Kidney tubule cell (primary cell): Measurements from ENCODE around the gene PDLIM1.
A peak's percentile ranks its signal among the peaks of the same experiment; 100 is the strongest.

Experiments
- DNase-seq: peaks from one replicate; pipeline ENCODE4 v3.0.0-alpha.2; 2018; ENCODE audit warnings: low spot score

PDLIM1 gene

DNA sequence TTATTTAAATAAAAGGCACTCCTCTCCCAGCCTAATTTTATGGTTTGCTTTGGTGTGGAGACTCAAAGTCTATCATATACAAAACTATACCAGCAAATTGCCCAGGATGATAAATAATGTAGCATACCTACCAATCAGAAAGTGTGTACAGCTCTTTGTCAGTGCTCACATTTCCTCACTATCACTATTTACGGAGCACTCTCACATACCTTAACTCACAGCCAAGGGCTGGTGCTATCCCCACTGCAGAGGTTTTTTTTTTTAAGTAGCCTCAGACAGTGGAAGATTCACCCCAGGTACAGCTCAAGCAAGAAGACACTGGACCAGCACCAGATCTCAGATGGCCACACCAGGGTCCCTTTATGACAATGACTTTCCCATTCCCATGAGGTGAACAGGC is 2.5 kb downstream of the PDLIM1 start:
- no peak for DNase-seq

DNA sequence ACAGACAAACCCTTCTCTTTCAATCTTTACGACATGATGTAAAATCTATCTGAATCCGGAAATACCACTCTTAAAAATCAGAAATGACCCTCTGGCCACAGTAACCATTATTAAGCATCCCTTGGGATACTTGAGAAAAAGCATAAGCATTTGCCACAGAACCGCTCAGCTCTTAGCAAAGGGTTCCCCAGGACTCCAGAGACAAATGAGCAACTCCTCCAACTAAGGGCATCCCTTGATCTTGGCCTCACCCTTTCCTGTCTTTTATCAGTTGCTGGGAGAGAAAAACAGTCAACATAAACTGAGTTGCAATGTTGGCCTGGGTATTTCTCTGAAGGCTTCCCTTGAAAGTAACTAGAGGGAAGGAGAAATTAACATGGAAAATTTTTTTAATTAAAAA is 3.5 kb downstream of the PDLIM1 start:
- no peak for DNase-seq

DNA sequence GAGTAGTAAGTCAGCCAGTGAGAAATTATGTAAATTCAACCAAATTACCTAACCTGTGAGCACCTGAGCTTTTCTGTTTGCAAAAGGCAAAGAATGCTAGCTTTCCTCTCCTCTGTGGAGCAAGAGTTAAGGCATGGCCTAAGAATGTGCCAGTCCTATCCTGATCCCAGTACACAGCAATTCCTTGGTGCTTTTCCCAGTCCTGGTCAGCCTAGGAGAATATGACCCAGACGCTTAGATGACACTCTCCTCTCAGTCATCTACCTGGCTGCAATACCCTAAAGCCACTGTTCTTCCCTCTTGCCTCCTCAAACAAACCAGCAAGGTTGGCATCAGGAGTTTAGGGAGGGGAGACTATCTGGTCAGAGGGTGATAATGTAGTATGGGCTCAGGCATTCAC is 4.1 kb downstream of the PDLIM1 start:
- no peak for DNase-seq

DNA sequence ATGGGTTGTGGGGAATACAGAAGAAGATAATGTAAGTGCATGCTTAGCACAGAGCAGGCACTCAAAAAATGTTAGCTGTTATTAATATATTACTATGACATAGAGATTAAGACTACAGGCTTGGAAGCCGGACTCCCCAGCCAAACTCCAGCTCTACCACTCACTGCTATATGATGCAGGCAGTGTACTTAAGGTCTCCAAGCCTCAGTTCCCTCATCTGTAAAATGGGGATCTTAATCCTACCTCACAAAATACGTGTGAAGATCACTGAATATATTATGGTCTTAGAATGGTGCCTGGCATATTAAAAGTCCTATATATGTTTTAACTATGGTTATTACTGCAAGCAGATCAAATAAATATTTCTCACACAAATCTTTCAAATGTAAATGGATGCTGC is 5.2 kb downstream of the PDLIM1 start:
- no peak for DNase-seq

DNA sequence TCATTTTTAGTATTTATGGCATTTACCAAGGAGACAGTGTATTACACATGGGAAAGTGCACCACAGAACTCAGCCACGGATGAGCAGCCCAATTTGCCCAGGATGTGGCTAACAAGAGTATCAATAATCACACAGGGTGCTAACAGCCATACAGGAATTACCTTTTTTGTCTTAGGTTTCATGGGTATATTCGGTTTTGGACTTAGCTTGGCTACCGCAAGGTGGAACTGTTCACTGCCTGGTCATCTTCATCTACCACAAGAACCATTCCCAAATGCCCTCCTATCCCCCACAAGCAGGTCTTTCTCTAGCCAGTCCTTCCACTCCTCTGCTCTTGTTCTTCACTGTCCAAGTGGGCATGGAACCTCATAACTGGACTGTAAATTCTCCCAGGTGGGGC is 6.0 kb downstream of the PDLIM1 start:
- no peak for DNase-seq

DNA sequence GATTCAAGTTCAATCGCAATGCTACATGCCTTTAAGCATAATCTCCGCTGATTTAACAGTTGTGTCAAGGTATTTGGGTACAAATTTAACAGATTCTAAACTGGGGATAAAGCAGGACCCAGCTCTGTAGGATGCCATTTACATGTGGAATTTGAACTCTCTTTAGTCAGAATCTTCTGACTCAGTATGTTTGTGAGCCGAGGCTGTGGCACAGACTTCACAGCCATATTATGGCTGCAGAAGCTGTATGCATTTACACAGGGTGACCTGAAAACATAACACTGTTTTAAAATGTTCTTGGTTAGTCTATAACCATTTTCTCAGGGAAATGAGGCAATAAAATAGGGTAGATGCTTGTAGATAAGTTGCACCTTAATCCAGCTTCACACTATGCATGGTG is 8.7 kb downstream of the PDLIM1 start:
- DNase-seq = no peak

DNA sequence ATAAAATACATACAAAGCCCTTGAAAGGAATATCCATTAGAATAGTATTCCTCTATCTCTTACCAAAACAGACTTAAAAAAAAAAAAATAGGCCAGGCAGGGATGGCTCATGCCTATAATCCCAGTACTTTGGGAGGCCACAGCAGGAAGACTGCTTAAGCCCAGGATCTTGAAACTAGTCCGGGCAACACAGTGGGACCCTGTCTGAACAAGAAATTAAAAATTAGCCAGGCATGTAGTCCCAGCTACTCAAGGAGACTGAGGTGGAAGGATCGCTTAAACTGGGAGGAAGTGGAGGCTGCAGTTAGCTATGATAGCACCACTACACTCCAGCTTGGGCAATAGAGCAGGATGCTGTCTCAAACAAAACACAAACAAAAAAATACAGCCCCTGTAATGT is 9.6 kb downstream of the PDLIM1 start:
- DNase-seq = no peak

DNA sequence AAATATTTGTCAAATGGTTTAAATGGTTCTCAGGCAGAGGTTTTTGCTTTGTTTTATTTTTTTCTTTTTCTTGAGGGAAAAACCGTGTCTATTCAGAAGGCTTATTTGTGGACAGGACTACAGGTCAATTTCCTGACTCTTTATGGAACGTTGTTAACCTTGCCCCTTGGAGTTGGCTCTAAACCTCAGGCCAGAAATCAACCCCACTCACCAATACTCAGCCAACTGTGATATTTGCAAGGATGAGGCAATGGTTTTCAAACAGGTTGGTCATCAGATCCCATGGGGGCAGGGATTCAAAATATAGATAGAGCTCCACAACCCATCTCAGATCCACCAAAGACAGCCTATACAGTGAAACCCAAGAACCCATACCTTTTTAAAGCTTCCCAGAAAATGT is 10.2 kb downstream of the PDLIM1 start:
- DNase-seq = peak; percentile 49

DNA sequence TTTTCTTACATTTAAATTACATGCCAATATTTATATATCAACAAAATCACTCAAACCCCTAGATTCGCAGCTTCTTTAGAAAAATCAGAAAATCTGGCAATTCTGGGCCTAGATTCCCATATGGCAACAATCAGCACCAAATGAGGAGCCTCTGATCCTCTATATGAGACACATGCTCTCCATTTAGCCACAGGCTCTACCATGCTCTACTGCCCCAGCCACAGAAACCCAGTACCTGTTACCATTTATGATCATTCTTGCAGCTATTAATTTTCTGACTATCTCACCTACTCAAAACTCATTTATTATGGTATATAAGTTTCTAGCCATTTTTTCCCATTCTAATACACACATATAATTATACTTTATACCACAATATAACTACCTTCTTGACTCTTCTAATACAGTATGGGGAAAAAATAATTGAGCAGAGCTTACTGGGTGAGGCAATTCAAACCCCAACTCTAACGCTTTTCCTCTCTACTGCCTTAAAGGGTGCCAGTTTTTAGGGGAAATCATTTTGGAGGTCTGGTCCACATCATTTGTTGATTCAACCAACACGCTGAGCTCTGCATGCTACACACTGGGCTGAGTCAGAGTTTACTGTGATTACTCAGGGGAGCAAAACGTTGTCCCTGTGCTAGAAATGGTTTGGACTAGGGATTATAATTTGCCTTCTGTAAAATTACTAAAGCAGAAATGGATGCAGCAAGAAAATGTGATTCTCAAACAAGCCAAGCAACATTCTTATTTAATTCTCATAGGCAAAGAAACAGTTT is 11.6 kb downstream of the PDLIM1 start:
- peak; percentile 43 for DNase-seq

DNA sequence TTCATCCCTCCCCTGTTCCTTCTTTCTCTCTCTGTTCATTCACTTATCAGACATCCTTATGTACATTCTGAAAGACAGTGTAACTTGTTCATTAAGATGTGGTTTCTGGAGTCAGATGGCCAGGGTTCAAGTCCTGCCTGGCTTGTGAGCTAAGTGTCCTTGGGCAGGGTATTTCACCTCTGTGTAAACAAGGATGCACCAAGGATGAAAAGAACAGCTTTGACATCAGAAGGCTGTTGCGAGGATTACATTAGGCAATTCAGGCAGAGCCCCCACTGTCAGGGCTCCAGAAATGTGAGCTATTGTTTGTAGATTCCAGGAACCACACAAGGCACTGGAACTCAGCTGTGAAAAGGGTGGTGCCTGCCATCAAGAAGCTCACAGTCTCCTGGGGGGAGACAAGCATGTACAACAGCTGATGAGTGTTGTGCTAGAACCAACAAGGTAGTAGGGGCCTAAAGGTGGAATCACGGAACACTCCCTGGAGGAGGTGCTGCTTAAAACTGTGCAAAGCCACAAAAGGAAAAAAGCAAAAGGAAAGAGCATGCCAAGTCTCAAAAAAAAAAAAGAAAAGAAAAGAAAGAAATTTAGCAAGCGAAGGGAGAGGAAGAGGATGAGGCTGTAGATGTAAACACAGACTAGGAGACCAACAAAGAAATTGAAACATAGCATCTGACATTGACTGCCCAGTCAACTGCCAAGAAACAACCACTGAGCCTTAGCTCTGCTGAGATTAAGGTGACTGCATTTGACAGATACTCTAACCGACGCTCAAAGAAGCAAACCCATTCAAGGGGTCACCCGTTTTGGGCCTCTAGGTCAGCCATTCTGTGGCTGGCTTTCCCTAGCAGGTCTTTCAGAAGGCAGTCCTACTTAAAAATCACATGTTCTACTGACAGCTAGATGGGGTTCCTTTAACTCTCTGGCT is 12.5 kb downstream of the PDLIM1 start:
- no peak for DNase-seq

DNA sequence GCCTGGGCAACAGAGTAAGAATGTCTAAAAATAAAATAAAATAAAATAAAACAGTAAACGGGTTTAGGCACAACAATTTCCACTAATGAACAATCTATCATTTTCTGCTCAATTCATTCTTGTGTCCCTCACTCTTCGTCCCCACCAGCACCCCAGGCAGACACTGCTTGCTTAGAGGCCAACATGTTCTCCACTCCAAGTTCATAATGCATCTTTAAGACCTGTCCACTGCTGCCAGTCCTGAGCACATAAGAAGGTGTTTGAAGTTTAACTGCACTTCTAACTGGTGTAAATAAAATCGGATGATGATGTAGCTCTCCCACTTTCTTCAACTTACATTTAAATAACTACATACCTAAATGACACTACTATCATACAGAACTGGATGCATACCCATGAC is 13.2 kb downstream of the PDLIM1 start:
- DNase-seq = no peak

DNA sequence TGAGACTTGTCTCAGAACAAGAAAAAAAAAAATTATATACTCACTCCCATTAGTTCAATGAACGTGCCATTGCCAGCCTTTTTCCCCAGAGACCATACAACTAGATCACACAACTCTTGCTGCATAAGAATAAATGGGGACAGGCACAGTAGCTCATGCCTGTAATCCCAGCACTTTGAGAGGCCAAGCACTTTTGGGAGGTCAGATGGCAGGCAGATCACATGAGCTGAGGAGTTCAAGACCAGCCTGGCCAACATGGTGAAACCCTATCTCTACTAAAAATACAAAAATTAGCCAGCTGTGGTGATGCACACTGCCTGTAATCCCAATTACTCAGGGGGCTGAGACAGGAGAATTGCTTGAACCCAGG is 13.6 kb downstream of the PDLIM1 start:
- no peak for DNase-seq

DNA sequence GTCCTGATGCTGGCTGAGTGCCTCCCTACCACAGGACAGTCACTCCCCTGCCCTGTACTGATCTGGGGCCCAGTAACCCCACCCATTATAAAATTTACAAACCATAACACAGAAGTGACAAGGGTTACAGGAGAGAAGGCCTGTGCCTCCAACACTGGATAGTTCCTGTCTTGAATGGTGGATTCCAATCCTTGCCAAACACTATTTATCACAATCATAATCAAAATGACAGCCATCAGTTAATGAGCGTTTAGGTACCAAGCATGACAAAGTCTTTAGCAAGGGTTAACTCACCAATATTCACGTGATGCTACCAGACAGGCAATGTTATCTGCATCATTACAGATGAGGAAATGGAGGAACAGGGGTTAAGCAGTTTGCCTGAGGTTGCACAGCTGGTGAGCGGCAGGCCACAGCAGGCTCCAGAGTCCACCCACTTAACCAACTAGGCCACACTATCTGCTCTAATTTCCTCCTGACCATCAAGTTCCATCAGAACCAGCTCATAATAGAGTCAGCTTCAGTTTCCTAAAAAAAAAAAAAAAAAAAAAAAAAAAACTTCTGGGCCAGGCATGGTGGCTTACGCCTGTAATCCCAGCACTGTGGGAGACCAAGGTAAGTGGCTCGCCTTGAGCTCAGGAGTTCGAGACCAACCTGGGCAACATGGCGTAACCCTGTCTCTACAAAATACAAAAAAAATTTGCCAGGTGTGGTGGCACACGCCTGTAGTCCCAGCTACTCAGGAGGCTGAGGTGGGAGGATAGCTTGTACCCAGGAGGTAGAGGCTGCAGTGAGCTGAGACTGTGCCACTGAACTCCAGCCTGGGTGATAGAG is 14.2 kb downstream of the PDLIM1 start:
- no peak for DNase-seq

DNA sequence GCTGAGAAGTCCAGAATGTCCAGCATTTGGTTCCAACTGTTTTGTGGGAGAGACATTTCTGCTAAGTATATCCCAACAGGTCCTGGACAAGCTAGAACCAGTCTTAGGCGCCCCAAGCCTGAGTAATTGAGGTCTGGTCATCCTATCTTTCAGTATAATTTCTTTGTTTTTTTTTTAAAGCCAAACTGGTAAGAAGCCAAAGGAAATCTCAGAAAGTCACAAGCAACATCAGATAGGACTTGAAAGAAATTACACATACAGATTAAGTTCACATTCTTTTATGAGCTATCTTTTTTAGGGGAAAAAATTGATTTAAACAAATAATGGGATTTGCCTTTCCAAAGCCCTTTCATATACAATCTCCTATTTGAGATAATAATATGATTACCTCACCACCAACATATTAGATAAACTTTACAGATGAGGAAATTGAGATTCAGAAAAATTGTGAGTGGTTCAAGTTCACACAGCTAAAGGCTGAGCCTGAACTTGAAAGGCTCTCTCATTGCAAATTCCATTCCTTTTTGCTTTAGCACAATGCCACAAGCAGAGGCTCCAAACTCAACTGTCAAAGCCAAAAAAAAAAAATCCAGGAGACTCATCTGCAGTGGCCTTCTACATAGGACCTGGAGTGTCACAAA is 15.0 kb downstream of the PDLIM1 start:
- DNase-seq = no peak

DNA sequence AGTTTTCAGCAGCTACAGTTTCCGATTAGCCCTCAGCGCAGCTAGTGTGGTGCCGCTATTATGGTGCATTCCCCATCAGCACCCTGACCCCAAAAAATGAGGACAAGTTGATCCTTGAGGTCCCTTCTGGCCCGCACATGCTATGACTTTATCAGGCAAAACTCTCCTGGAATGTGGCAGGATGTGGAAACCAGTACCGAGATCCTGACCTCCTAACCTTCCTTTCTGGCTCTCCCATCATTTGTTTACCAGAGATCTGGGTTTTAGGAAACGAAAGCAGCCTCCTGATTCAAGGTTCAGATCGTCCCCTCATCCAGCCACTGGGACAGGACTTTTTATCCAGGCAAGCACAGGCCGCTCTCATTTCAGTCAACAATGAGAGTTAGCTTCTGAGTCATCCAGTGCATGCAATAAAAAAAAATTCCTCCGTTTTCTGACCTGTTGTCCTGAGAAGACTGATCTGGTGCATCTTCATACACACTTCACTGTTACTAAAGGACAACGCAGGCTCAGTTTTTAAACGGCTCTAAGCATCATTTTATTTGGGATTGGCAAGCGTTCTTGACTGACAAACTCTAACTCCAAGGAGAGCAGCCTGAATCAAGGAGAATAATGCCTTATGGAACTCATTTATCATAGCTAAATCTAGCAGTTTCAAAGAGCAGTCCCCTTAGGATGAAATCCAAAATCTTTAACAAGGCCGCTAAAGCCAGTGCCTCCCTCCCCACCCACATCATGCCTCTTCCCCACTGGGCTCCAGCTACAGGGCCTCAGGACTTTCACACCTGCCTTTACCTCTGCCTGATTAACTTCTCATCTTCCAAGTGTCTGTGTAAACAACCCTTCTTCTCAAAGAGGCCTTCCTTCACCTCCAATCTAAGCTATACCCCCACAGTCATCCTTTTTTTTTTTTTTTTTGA is 17.1 kb downstream of the PDLIM1 start:
- peak; percentile 51 for DNase-seq

DNA sequence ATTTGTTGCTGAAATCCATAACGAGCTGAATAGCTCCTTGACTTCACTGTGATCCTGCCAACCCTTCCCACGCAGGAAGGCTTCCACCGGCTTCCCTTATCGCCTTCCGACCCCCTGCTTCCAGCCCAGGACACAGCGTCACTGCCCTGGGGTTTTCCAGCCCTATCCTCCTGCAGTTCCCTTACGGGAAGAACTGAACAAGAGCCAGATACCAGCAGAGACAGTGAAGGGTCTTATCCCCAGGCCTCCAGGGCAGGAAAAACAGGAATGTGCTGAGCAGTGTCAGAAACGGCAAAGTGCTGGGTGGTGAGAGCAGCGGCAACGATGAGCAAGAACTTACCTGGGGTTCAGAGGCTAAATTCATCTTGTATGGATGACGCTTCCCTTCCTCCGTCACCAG is 22.4 kb downstream of the PDLIM1 start:
- no peak for DNase-seq

DNA sequence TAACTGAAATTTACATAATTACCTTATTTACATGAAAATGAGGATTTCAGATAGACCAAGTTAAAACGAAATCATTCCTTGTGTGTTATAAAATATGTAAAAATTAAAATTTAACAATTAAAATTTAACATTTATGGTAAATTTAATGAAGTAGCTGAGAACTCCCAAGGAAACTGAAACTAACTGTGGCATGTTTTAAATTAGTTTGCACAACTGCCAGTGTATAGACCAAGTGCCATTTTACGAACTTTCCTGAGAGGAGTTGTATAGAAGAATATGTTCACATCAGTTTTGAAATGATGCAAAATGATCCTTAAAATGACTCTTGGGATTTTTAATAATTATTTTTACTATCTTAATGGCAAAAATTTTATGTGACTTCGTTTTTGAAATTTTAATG is 23.6 kb downstream of the PDLIM1 start:
- no peak for DNase-seq

DNA sequence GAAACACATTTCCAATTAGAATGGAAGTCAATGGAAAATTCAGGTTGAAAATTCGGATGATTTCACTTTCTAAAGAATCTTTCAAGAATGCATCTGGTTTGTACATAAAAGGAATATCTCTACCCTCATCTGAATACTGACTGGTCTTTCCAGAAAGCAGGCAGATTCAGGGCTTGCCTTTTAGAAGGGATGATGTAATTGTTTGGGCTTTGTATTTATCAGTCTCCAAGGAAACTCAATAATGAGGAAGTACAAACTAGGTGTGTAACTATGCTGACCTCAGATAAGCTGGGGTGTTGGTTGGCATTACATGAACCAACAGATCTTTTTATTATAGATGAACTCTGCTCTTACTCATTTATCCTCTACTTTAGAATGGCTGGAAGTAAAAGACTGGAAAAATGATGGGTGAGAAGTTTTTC is 24.1 kb downstream of the PDLIM1 start:
- peak; percentile 98 for DNase-seq

DNA sequence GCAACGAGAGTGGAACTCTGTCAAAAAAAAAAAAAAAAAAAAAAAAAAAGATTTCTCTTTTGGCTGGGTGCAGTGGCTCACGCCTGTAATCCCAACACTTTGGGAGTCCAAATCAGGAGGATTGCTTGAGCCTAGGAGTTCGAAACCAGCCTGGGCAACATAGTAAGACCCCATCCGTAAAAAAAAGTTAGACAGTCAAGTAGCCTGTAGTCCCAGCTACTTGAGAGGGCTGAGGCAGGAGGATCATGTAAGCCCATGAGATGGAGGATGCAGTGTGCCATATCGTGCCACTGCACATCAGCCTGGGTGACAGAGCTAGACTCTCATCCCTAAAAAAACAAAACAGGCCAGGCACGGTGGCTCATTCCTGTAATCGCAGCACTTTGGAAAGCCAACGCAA is 25.2 kb downstream of the PDLIM1 start:
- no peak for DNase-seq

DNA sequence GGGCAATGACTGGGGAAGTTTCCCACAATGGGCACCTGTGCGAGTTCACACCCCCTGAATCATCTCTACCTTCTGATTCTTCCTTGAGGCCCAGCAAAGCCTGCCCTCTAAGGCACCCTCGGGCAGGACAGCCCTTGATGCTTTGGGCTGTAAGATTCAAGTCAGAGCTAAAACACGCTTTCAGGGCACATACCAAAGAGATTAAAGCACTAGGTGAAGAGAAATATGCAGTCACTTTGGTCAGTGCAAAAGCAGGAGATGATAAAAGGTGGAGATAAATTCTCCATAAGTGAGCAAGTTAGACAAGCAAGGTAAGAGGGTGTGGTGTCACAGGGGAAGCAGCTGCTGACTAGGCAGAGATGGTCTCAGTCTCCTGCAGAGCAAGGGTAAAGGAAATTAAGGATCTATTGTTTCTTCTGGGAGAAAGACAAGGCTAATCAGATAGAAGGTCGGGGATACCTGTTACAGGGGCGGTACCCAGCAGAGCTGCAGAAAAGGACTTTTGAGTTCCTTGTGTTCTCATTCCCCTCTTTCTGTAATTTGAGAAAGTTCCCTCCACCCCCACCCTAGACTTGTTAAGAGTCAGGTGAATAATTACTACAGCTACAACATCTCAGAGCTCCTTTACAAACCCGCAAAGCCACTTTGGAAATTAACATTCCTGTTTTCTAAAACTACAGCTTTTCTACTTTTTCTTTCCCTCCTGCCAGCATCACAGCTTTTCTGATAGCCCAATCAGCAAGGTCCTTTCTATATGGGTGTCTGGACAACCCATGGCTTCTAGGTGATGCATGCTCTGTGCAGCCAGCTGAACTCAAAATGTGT is 26.4 kb downstream of the PDLIM1 start:
- peak; percentile 87 for DNase-seq
